ENCODE measurements around the gene HP. TPM values are rescaled to one million over a fixed set of nuclear protein-coding genes. Genes with fewer than 3 reads are reported as not detected.

The HP gene
- total RNA-seq, 1 donor from 2014 or later = 137 TPM

DNA sequence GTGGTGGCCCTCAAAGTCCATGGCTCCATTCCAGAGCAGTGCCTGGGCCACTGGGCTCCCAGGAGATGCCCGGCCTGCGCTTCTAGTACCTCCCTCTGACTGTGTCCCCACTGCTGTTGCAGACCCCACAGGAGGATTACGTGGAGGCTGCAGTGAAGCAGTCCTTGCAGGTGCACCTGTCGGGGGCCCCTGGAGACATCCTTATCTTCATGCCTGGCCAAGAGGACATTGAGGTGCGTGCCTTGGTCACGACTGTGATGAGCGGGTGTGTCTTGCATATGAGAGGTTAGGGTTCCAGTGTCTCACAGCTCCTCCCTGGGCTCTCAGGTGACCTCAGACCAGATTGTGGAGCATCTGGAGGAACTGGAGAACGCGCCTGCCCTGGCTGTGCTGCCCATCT lies 50.6 kb downstream of the HP start:
- Histone ChIP-seq H3K27ac (no peak overlapping the region), H3K9me3 (no peaks in the 10 kb centered on the region), H3K36me3 (peaks cover 100% of the 10 kb centered on the region in 2 donors), H3K4me3 (no peak overlapping the region), H3K4me1 (no peaks in the 10 kb centered on the region), H3K27me3 (no peaks in the 10 kb centered on the region)
- no peak for TF ChIP-seq CTCF (IDR thresholded peaks at IDR 0.05)
- intact Hi-C loops (cut with DNase I) = no loop called here
- DNase-seq (ENCODE audit: low spot score in 2 of 2) = no peak

GRCh38 chr16:72105978-72106377 lies 51.7 kb downstream of the HP start:
- no peaks in the 10 kb centered on the region for H3K9me3 ChIP-seq
- intact Hi-C loops (cut with DNase I) = no loop called here
- TF ChIP-seq CTCF (IDR thresholded peaks at IDR 0.05) = no peak
- peaks cover 100% of the 10 kb centered on the region in 2 donors for H3K36me3 ChIP-seq
- H3K4me1 ChIP-seq = no peaks in the 10 kb centered on the region
- DNase-seq (ENCODE audit: low spot score in 2 of 2) = no peak
- H3K27me3 ChIP-seq = no peaks in the 10 kb centered on the region
- no peak overlapping the region for H3K4me3 ChIP-seq
- H3K27ac ChIP-seq = no peak overlapping the region

DNA sequence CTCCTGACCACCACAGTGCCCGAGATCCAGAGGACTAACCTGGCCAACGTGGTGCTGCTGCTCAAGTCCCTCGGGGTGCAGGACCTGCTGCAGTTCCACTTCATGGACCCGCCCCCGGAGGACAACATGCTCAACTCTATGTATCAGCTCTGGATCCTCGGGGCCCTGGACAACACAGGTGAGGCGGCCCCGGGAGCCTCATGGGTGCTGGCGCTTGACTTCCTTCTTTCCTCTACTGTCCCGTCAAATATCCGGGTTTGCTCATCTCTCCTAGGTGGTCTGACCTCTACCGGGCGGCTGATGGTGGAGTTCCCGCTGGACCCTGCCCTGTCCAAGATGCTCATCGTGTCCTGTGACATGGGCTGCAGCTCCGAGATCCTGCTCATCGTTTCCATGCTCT lies 53.1 kb downstream of the HP start:
- intact Hi-C loops (cut with DNase I) = no loop called here
- no peak for TF ChIP-seq CTCF (IDR thresholded peaks at IDR 0.05)
- no peaks in the 10 kb centered on the region for H3K9me3 ChIP-seq
- no peak overlapping the region for H3K27ac ChIP-seq
- no peak for DNase-seq (ENCODE audit: low spot score in 2 of 2)
- no peaks in the 10 kb centered on the region for H3K27me3 ChIP-seq
- no peak overlapping the region for H3K4me3 ChIP-seq
- H3K36me3 ChIP-seq = peaks cover 100% of the 10 kb centered on the region in 2 donors
- H3K4me1 ChIP-seq = no peaks in the 10 kb centered on the region

GRCh38 chr16:72108353-72109102 lies 54.2 kb downstream of the HP start:
- no peak for TF ChIP-seq CTCF (IDR thresholded peaks at IDR 0.05)
- Histone ChIP-seq H3K4me1 (no peaks in the 10 kb centered on the region), H3K27me3 (no peaks in the 10 kb centered on the region), H3K9me3 (no peaks in the 10 kb centered on the region), H3K27ac (no peak overlapping the region), H3K36me3 (peaks cover 91 to 94% of the 10 kb centered on the region in 2 donors), H3K4me3 (no peak overlapping the region)
- intact Hi-C loops (cut with DNase I) = no loop called here
- DNase-seq (ENCODE audit: low spot score in 2 of 2) = no peak

GRCh38 chr16:72109300-72109699 lies 55.0 kb downstream of the HP start:
- TF ChIP-seq CTCF (IDR thresholded peaks at IDR 0.05) = no peak
- Histone ChIP-seq H3K4me3 (no peak overlapping the region), H3K27me3 (no peaks in the 10 kb centered on the region), H3K9me3 (no peaks in the 10 kb centered on the region), H3K27ac (no peak overlapping the region), H3K36me3 (peaks cover 83 to 86% of the 10 kb centered on the region in 2 donors), H3K4me1 (no peaks in the 10 kb centered on the region)
- intact Hi-C loops (cut with DNase I) = no loop called here
- no peak for DNase-seq (ENCODE audit: low spot score in 2 of 2)
